GM04503 (cell line): ENCODE data around the gene NRL.

ENCODE experiments used
- DNase-seq: peaks from one replicate; pipeline ENCODE4 v3.0.0-alpha.2; 2012; ENCODE audit warnings: low read depth

Gene NRL

DNA sequence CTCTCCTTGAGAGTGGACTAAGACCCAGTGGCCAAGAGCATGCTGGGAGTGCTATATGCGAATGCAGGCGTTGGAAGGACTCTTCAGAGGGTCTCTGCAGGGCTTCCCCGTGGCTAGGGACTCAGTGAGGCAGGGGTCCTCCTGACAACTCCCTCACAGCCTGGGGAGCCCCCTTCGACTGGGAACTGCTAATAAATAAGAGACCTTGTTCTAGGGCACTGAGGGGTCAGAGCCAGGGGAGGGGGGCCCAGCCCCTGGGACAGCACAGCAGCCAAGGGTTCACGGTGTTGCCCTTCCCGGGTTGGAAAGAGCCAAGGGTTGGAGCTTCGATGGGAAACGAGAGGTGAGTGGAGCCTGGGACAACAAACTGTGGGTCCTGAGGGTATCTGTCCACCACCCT is 49.3 kb downstream of the NRL start:
- DNase-seq: no peak

DNA sequence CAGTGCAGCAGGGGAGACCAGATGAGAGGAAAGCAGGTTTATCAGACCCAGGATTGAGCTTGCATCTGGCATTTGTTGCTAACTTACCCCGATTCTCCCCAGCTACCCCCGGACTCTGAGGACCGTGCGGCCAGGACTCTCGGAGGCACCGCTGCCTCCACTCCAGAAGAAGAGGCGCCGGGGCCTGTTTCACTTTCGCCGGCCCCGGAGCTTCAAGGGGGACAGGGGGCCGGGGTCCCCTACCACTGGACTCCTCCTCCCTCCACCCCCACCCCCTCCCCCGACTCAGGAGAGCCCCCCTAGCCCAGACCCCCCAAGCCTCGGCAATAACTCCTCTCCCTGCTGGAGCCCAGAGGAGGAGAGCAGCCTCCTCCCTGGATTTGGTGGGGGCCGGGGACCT is 49.9 kb downstream of the NRL start:
- no peak for DNase-seq

DNA sequence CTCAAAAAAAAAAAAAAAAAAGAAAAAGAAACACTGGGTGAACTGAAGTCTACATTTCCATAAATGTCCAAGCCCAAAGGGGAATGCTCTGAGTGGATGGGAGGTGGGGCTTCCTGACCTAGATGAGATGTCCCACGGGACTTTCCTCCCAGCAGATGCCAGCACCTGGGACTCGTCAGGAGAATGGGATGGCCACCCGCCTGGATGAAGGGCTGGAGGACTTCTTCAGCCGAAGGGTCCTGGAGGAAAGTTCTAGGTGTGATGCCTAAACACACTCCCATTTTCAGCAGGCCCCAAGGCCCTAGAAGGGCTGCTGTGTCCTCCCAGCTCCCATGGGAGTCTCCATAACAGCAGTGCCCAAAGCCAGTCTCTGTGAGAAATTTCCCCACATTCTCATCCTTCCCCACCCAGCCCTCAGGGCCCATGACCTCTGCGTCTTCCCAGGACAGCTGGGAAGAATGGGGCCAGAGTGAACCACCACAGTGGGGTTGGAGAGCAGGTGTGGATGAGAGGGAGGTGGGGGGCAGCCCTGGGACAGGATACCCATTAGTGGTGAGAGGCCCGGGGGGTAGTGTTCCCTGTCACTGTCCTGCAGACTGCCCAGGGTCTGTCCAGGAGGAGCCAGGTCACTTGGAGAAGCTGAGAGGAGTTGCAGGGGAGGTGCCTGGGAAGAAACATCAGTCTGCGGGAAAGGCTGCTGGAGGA is 50.5 kb downstream of the NRL start:
- DNase-seq: no peak

GRCh38 chr14:24063263-24063836 is 51.4 kb downstream of the NRL start:
- no peak for DNase-seq

GRCh38 chr14:24062216-24062980 is 52.4 kb downstream of the NRL start:
- no peak for DNase-seq

DNA sequence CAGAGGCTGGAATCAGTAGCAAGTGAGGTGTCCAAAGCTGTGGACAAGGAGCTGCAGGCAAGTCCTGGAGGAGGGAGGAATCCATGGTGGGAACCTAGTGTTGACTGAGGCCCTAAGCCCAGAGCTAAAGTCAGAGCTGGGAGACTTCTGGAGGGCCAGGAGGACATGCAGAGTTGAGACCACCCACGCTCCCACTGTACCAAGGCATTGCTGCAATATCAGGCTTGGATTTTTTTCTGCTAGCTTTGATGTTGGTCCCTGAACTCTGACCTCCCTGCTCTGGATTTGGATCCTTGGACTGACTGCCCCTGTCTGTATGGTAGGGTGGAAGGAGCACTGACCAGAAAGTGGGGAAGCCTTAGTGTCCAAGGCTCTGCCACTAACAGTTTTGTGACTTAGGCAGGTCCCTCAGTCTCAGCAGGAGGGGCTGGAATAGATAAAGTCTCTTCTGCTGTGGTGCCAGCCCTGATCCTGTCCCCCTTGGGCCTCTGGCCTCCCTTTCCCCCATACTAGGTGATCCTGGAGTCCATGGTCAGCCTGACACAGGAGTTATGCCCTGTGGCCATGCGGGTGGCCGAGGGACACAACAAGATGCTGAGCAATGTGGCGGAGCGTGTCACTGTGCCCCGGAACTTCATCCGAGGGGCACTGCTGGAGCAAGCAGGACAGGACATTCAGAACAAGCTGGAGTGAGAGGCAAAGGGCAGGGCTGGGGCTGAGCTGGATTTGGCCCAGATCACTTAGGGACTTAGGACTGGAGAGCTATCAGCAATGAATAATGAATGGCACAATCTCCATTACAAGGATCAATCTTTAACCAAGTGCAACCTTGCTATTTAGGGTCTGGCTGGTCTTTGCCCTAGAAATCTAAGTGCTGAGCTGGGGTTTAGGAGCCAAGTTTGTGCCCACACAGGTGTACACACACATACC is 53.5 kb downstream of the NRL start:
- DNase-seq: no peak

- DNase-seq: no peak
These were observed 54.3 kb downstream of the NRL start for GRCh38 chr14:24060443-24060842.

DNA sequence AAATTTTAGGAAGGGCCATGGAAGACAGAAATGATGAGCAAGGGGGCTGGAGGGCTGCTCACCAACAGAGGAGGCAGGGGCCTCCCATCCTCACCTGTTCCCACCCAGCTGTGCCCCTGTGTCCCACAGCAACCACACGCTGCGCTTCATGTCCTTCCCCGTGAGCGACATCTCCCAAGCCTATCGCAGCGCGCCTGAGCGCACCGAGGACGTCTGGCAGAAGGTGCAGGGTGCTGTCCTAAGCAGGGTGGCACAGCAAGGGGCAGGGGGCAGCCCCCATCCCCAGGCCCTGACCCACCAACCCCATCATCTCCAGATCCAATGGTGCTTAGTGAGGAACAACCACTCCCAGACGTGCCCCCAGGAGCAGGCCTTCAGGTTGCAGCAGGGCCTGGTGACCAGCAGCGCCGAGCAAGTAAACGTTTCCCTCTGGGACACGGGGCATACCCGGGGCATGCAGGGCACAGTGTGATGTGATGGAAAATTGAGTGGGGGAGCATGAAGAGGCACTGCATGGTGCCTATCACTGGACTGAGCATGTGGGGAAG is 54.8 kb downstream of the NRL start:
- no peak for DNase-seq

DNA sequence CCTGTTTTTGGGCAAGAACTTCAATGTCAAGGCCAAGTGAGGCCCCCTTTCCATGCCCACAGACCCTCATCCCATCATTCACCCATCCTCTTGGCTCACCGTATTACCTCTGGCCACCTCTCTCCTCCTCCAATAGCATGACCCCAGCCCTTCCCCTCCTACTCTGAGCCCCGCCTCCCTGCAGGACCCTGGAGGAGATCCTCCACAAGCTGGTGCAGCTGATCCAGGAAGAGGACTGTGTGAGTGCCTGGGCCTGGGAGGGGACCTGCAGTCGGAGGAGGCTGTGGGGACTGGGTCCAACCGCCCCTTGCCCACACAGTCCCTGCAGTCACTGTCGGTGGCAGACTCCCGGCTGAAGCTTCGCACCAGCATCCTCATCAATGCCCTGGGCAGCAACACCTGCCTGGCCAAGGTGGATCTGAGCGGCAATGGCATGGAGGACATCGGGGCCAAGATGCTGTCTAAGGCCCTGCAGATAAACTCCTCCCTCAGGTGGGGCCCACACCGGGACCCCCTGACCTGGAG is 55.7 kb downstream of the NRL start:
- DNase-seq: no peak

DNA sequence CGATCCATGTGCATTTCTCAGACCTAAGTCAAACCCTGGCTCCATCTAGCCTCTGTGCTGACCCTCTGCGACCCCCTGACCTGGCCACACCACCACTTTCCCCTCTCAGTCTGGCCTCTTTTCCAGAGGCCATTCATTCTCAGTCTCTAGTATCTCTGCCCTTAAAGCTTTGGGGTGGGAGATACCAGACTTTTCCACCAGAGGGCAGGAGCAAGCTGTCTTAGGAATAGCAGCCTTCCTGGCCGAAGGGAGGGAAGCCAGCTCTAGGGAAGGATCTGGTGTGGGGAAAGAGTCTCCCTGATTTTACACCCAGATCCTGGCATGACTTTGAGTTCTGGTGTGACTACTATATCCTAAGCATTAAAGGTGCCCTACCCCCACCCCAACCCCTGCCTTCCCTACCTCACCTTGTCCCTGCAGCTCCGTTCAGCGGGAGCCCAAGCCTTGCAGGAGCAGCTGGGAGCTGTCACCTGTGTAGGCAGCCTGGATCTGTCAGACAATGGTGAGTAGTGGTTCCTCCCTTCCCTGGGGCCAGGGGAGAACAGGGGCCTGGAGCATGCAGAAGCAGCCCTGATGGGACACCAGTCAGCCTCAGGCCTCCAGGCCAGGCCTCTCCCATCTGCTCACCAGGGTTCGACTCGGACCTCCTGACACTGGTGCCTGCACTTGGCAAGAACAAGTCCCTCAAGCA is 56.3 kb downstream of the NRL start:
- DNase-seq: no peak

DNA sequence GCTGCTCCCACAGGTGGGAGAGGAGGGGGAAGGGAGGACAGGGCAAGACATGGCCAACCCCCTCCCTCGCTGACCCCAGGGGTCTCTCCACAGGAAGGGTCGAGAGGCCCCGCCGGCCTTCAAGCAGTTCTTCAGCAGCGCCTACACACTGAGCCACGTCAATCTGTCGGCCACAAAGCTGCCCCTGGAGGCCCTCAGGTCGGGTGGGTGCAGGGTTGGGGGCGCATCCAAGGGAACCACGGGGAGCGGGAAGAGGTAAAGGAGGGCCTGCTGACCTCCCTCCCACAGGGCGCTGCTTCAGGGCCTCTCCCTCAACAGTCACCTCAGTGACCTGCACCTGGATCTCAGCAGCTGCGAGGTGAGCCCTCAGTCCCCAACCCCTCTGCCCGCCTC is 56.9 kb downstream of the NRL start:
- DNase-seq: no peak

DNA sequence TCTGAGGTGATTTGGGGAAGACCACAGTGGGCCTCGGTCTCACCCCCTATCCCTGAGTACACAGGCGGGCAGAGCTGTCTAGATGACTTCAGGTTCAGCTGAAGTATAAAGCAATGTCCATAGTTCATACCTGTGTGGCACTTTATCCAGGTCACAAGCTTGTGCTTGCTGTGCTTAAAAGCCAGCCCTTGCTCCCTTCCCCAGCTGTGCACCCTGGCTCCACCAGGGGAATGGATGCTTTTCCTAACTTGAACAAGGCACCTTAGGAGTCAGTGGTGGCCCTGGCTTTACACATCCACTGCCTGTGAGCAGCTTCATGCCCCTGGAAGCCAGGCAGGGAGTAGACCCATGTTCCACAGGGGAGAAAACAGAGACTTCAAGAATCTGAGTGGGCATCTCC is 57.5 kb downstream of the NRL start:
- no peak for DNase-seq

GRCh38 chr14:24056800-24057184 is 58.0 kb downstream of the NRL start:
- DNase-seq: no peak

DNA sequence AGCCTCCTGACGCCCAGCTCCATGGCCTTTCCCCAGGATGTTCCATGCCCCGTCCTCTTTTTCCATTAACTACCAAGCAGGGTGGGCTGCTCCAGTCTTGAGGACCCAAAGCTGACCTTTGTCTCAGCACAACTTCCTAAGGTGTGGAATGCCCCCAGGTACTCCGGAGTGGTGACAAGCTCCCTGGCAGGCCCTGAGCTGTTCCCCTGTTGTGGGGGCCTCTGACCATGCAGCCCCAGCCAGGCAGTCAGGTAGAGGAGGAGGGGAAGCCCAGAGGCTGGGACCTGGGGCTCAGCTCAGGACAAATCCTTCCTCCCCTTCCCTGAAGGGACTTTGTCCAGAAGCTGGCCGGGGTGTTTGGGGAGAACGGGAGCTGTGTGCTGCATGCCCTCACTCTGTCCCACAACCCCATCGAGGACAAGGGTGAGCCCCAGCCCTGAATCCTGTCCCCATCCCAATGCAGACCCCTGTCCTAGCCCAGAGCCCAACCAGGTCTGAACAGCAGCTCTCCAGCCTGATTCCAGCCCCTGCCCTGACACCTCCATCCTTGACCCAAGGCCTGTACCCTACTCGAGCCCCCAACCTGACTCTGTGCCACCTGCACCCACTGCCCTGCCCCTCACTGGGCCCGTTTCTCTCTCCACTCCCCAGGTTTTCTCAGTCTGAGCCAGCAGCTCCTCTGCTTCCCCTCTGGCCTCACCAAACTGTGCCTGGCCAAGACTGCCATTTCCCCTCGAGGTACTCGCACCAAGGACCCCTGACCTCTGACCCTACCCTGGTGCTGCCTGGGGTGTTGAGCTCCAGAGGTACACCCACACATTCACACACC is 58.6 kb downstream of the NRL start:
- DNase-seq: no peak

GRCh38 chr14:24054646-24055045 is 60.1 kb downstream of the NRL start:
- no peak for DNase-seq

DNA sequence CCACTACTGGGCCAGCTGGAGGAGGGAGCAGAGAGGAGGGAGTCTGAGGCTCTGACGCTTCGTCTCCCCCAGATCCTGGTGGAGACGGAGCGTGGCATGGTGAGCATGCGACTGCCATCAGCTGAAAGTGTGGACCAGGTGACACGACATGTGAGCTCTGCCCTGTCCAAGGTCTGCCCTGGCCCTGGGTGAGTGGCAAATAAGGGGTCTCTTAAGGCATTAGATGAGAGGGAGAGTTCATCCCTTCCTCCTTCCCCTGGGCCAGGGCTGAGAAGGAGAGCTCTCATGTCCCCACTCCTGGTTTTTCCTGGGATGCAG is 60.5 kb downstream of the NRL start:
- no peak for DNase-seq

DNA sequence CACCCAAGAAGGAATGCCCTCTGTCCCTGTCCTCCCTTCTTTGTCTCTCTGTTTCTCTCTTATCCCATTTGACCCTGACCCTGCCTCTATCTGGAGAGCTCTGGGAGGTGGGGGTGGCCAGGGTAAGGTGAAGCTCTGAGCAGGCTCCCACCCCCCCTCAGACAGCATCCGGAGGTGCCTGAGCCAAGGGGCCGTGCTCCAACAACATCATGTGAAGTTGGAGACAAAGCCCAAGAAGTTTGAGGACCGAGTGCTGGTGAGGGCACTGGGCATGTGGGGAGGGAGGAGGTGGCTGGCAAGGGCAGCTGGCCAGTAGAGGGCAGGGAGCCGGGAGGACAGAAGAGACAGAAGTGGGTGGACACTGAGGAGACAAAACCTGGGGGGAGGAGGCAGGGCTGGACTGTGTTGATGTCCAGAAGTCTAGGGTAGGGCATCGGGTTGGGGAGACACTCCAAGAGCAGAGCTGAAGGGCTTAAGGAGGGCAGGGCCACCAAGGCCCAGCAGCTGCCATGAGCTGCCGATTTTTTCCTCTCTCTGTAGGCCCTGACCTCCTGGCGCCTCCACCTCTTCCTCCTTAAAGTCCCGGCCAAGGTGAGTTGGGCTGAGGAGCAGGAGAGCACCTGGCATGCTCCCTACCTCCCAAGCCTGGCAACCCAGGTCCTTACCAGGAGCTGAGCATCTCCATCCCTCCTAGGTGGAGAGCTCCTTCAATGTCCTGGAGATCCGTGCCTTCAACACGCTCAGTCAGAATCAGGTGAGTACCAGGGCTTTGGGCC is 61.0 kb downstream of the NRL start:
- no peak for DNase-seq

DNA sequence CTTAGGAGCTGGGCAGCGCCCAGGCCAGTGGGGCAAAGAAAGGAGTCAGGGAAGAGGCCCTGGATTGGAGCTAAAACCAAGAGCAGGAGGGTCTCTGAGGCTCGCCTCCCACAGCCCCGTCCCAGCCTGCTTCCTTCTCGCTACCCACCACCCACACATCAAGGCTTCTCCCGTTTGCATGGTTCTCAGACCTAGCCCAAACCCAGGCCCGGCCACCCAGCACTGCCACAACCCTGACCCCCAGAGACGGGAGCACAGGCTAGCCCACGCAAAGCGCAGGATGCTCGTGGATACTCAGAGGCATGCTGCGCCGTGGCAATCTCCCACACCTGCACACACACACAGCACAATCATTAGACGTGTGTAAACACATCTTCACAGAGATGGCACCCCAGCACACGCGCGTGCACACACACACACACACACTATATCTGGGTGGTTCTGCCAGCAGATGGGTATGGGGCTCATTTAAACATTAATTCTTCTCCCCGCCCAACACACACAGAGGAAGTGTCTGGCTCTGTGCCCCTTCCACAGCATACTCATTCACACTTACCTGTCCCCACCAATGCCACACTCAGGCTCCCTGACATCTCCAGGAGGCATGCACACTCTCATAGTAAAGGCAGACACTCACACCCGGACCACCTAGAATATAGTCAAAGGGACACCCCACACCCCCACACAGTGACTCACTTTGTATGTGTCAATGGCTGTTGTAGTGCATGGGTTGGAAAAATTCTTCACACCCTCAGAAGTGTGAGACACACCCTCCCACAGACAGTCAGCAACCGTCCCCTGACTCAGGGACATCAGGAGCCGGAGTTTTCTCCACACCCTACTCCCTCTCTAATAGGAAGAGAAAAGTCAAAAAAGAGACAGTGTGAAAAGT is 61.8 kb downstream of the NRL start:
- DNase-seq: no peak
